Measurements from ENCODE around the gene HDAC9. TPM values are rescaled to one million over a fixed set of nuclear protein-coding genes. Genes with fewer than 3 reads are reported as not detected.

Gene HDAC9
- total RNA-seq, 1 donor = 55.0 TPM

DNA sequence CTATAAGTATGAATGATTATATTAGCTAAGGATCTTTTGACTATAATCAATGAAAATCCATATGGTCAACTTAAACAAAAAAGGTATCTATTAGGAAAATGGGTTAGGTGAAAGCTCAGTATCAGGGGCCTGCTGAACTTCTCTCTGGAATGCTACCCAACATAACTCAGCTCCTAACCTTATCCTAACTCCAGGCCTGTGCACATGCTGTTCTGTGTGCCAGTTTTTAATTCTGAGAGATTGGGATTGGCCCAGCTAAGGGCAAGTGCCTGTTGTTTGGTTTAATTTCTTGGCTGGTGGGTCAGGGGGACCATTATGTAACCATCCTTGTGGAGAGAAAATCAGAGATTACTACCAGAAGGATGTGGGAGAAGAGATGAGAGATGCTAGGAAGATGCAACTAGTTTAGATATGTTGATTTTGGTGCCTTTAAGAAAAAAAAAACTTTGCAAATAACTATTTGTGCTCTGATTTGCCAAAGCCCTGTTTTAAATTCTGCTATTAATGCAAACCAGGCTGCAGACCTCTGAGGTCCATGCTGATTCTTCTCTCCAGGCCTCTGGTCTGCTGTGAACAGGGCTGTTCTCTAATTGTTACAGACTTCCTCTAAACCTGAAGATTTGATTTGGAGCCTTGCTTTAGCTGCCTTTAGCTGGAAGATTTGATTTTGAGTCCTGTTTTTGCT, 23.9 kb upstream of the HDAC9 start:
- no peak overlapping the region for H3K4me3 ChIP-seq (ENCODE audit: low read depth, low read length)
- no peak for DNase-seq (ENCODE audit: low read depth)
- TF ChIP-seq, protein P1, sequence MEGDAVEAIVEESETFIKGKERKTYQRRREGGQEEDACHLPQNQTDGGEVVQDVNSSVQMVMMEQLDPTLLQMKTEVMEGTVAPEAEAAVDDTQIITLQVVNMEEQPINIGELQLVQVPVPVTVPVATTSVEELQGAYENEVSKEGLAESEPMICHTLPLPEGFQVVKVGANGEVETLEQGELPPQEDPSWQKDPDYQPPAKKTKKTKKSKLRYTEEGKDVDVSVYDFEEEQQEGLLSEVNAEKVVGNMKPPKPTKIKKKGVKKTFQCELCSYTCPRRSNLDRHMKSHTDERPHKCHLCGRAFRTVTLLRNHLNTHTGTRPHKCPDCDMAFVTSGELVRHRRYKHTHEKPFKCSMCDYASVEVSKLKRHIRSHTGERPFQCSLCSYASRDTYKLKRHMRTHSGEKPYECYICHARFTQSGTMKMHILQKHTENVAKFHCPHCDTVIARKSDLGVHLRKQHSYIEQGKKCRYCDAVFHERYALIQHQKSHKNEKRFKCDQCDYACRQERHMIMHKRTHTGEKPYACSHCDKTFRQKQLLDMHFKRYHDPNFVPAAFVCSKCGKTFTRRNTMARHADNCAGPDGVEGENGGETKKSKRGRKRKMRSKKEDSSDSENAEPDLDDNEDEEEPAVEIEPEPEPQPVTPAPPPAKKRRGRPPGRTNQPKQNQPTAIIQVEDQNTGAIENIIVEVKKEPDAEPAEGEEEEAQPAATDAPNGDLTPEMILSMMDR (IDR thresholded peaks at IDR 0.05; ENCODE audit: insufficient read depth, low read length) = no peak

DNA sequence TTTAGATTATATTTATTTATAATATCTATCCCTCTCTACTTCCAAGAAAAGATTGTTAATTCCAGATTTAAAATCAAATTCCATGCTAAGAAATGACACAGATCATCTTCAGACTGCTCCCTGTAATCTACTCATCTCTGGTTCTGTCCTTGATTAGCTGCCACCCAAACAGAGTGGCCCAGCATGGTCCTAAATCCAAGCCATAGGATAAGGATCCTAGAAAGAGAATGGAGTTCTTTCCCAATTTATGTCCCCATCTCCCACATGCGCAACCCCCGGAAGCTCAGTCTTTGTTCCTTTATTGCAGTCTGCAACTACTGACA, 23.4 kb upstream of the HDAC9 start:
- DNase-seq (ENCODE audit: low read depth) = no peak
- no peak overlapping the region for H3K4me3 ChIP-seq (ENCODE audit: low read depth, low read length)

DNA sequence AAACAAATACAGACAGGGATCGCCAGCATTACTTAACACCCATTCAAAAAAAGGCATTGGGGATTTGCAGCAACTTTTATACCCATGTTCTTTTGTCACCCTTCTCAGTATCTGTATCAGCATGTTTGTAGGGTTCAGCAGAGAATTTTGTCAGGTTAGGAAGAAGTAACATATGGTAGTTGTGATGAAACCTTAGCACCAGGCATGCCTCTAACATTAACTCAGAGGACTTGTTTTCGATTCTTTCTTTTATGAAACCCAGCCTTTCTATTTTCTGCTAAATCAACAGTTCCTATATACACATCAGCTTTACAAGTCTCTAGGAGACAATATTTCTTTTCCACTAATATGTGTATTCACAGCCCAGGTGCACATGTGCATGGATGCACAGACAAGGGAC, 22.4 kb upstream of the HDAC9 start:
- TF ChIP-seq, protein P1 (IDR thresholded peaks at IDR 0.05; ENCODE audit: insufficient read depth, low read length) = no peak
- H3K4me3 ChIP-seq (ENCODE audit: low read depth, low read length) = no peak overlapping the region
- no peak for DNase-seq (ENCODE audit: low read depth)

More for the DNA sequence above, 23.4 kb upstream of the HDAC9 start:
- TF ChIP-seq, protein P1 (IDR thresholded peaks at IDR 0.05; ENCODE audit: insufficient read depth, low read length) = no peak

DNA sequence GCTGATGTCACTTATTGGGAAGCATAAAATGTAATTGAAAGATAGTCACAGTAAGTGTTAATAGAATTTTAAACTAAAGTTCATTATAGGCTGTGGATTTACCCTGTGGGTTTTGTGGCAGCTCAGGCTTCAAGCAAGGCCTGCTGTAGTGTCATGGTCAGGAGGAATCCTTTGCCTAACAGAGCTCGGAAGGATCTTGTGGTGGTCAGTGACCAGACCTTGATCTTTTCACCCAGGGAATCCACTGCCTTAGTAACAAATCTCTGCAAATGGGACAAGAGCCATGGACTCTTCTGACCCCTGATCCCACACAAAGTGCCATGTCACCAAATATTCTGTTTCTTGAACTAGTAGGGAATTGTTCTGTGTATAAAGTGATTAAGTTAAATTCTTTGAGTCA, 20.6 kb upstream of the HDAC9 start:
- DNase-seq (ENCODE audit: low read depth) = no peak
- H3K4me3 ChIP-seq (ENCODE audit: low read depth, low read length) = no peak overlapping the region
- TF ChIP-seq, protein P1 (IDR thresholded peaks at IDR 0.05; ENCODE audit: insufficient read depth, low read length) = no peak

DNA sequence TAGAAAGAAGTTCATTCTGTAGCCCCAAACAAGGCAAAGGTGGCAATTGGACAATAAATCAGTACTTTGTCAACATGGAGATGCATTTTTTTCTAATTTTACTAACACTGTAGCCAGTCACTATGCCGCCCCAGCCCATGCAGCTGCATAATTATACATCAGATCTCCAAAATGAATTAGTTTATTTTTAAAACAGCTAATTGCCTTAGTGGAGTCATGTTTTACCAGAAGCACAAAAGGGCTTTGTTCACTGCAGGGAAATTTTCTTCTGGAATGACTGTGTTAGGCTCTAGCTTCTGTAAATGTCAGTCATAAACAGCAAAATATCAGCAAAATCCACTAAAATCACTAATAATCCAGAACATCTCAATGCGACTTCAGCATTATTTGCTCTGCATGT, 20.1 kb upstream of the HDAC9 start:
- DNase-seq (ENCODE audit: low read depth) = no peak
- no peak overlapping the region for H3K4me3 ChIP-seq (ENCODE audit: low read depth, low read length)
- TF ChIP-seq, protein P1 (IDR thresholded peaks at IDR 0.05; ENCODE audit: insufficient read depth, low read length) = no peak

DNA sequence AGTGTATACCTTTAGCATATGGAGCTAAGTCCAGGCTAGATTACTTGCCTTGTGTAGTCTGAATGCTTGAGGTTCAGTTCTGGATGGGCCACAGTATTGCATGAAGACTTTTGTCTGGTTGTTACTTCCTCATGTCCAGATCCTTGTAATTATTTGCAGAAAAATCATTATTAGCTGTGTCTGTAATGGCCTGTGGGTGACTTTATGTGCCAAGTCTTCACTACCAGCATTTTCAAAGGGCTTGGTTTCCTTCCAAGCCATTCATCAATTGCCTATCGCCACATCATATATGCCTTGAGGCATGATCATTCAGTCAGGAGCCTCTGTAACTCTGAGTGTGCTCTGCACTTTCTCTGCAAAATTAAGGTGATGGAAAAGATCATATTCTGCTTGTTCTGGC, 13.8 kb upstream of the HDAC9 start:
- no peak overlapping the region for H3K4me3 ChIP-seq (ENCODE audit: low read depth, low read length)
- no peak for DNase-seq (ENCODE audit: low read depth)
- TF ChIP-seq, protein P1 (IDR thresholded peaks at IDR 0.05; ENCODE audit: insufficient read depth, low read length) = no peak

DNA sequence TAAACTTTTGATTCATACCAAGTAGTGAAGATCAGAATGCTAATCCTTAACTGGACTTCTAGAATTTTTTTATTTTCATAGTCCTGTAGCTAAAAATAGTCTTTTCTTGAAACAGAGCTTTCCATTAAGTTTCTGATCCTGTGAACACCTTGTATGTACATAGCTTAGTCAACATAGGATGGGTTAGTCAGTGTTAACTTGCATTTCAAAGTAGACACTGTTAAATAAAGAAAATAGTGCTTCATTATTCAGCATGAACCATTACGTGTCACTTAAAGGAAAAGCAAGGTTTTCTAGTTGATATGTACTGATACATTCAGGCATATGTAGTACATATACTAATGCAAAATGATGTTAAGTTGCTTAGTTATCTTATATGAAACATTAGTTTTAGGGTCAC, 7.5 kb upstream of the HDAC9 start:
- TF ChIP-seq, protein P1 (IDR thresholded peaks at IDR 0.05; ENCODE audit: insufficient read depth, low read length) = no peak
- no peak for DNase-seq (ENCODE audit: low read depth)
- H3K4me3 ChIP-seq (ENCODE audit: low read depth, low read length) = no peak overlapping the region

Measured in fibroblast of the aortic adventitia (primary cell).